Vagina (tissue), 2 donors: ENCODE results near the gene PTP4A1.

Source experiments
- POLR2A ChIP-seq, 2 donors: fragments of 450-650 bp; IDR thresholded peaks; one replicate each; pipeline ENCODE4 v1.6.1; 2017; ENCODE audit warnings: antibody characterized with exemption in 2 of 2, mild to moderate bottlenecking in 2 of 2, moderate library complexity in 2 of 2
- POLR2AphosphoS5 ChIP-seq, 2 donors: sonication (generic); formaldehyde crosslinking; IDR thresholded peaks; one replicate each; pipeline ENCODE4 v1.9.0; 2017; ENCODE audit warnings: antibody characterized with exemption in 2 of 2, mild to moderate bottlenecking in 2 of 2, low read depth in 1 of 2; ENCODE audit not compliant: insufficient read depth in 1 of 2
- TF ChIP-seq, protein P1 (sequence below), 3 experiments: fragments of 450-650 bp in 2 of 3; fragments of 200-600 bp in 1 of 3; sonication (generic) in 1 of 3; IDR thresholded peaks; one replicate each; pipeline ENCODE4 v1.5.1; 2017 to 2019; ENCODE audit warnings: antibody characterized with exemption in 3 of 3, mild to moderate bottlenecking in 2 of 3, moderate library complexity in 2 of 3

DNA sequence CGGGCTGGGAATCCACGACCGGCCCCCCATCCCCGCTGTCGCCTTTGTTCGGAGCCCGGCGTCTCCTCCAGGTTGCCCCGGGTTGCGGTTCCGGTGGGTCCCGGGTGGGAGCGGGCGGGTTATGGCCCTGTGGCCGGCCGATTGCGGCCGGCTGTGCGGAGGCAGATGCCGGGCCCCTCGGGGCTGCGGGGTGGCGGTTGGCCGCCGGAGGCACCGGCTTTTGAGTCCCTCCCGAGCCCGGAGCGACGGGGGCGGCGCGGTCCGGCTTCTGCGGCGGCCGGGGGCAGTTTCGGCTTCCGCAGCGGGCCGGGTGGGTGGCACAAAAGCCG, 431 bp downstream of the PTP4A1 start:
- TF ChIP-seq, protein P1, sequence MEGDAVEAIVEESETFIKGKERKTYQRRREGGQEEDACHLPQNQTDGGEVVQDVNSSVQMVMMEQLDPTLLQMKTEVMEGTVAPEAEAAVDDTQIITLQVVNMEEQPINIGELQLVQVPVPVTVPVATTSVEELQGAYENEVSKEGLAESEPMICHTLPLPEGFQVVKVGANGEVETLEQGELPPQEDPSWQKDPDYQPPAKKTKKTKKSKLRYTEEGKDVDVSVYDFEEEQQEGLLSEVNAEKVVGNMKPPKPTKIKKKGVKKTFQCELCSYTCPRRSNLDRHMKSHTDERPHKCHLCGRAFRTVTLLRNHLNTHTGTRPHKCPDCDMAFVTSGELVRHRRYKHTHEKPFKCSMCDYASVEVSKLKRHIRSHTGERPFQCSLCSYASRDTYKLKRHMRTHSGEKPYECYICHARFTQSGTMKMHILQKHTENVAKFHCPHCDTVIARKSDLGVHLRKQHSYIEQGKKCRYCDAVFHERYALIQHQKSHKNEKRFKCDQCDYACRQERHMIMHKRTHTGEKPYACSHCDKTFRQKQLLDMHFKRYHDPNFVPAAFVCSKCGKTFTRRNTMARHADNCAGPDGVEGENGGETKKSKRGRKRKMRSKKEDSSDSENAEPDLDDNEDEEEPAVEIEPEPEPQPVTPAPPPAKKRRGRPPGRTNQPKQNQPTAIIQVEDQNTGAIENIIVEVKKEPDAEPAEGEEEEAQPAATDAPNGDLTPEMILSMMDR (IDR thresholded peaks at IDR 0.05), result no peak
- TF ChIP-seq POLR2A (IDR thresholded peaks at IDR 0.05), result no peak
- TF ChIP-seq POLR2AphosphoS5 (IDR thresholded peaks at IDR 0.05; ENCODE audit: insufficient read depth in 1 of 2, low read depth in 1 of 2), result no peak
